GM19239 (cell line): ENCODE data around the gene PHF20.
"Not testable (repeated sequence)": the region's sequence is repeated elsewhere in the genome, so short reads cannot be mapped to it uniquely, and the experiment has no call there.

ENCODE experiments used
- DNase-seq: peaks from one replicate; pipeline ENCODE4 v3.0.0; 2011; ENCODE audit warnings: low spot score; ENCODE audit not compliant: insufficient read length
- FAIRE-seq: peaks from 2 replicates; lab custom pipeline; 2011; peaks lifted over from hg19 to GRCh38; lab: Jason Lieb, UNC

Gene PHF20

DNA sequence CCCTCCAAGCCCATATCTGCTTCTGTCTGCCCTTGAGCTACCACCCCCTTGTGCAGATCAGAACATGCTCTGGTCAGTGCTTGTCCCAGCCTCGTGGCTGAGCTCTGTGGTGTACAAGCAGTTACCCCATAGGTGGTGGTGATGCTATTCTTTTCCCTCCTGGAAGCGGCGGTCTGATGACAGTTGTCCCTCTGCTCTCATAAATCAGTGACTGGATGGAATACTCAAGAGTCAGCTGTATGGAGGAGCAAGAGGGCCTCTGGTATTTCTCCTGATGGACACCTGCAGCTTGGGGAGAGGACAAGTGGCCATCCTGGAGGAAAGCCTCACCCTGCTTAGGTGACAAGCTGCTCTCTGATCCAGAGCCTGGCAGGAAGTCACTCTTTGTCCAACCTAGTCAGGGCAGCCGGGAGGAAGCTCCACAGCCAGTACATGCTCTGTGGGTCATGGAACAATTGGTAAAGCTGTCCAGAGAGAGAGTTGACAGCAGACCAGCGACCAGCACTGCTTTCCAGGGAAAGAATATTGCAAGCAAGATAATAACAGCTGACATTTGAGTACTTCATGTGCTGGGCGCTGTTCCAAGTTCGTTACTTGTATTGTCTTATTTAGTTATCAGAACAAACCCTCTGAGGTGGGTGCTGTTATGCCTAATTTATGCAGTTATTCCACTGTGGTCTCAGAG is 135.3 kb downstream of the PHF20 start:
- DNase-seq, result no peak
- FAIRE-seq, result no peak

- FAIRE-seq (no peak), DNase-seq (no peak)
Measured at GRCh38 chr20:35908007-35908406, 136.2 kb downstream of the PHF20 start.

- FAIRE-seq (no peak), DNase-seq (no peak)
Measured at GRCh38 chr20:35909176-35909575, 137.4 kb downstream of the PHF20 start.

GRCh38 chr20:35909796-35910195 is 138.0 kb downstream of the PHF20 start:
- FAIRE-seq (no peak), DNase-seq (no peak)

DNA sequence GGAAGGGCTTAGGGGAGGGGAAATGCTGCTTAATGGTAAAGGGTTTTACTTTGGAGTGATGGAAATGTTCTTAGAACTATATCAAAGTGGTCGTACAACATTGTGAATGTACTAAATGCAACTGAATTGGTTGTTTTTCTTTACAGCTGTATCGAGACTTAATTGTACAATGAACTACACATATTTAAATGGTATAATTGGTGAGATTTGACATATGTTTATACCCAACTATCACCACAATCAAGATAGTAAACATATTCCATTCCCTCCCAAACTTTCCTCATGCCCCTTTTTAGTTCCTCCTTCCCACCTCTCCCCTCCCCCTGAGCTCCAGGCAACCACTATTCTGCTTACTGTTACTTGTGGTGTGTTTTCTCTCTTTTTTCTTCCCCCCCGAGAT is 138.4 kb downstream of the PHF20 start:
- DNase-seq (no peak), FAIRE-seq (no peak)

DNA sequence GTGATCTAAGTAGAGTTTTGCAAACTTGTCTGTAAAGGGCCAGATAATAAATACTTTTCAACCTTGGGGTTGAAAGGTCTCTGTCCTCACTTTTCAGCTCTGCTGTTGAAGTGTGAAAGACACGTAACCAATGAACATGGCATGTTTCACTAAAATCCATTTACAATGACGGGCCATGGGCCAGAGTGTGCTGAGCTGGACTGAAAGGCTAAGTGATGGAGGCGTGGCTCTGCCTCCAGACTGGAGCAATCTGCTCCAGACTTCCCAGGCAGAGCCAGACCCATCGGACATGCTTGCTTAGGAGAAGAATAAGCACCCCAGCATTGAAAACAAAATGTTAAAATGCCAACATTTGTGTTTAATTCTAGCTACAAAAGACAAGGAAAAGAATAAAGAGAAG is 141.1 kb downstream of the PHF20 start:
- FAIRE-seq (no peak), DNase-seq (no peak)

DNA sequence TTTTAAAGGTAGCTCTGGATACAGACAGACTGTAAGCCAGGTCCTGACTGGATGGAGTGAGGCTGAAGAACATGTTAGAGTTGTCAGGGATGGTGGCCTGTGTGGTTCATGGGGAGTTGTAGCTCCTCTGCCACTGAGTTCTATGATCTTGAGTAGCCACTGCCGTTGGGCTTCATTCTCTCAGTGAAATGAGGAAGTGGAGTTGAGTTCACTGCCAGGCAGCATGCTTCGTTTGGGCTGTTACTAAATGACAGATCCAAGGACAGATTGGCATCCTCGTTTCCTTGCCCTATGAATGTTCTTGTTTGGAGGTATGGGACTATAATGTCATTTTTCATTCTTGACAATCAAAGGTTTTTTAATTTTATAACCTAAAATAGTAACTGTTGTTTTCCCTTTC is 145.3 kb downstream of the PHF20 start:
- DNase-seq (no peak), FAIRE-seq (no peak)

- no peak for FAIRE-seq
Measured at GRCh38 chr20:35918021-35918420, 146.2 kb downstream of the PHF20 start.

GRCh38 chr20:35920523-35920922 is 148.7 kb downstream of the PHF20 start:
- no peak for FAIRE-seq
- no peak for DNase-seq

More at GRCh38 chr20:35918021-35918420, 146.2 kb downstream of the PHF20 start:
- DNase-seq, result no peak

- no peak for DNase-seq
- FAIRE-seq, result no peak
Measured at GRCh38 chr20:35929301-35929700, 157.5 kb downstream of the PHF20 start.

DNA sequence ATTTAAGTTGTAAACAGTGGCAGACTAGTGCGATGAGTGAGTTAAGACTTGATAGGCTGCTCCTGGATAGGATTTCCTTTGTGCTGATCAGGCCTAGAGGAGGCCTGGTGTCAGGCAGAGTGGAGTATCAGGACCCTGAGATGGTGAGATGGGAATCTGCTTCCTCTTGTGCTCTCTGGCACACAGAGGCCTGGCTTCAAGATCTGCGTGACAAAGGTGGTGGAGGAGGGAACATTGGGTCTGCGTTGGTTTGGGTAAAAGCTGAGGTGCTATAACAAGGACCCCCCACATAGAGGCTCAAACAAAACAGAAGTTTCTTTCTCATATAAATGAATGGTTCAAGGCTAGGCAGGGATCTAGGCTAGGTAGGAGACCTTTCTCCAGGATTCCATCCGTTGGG is 162.2 kb downstream of the PHF20 start:
- FAIRE-seq (no peak), DNase-seq (no peak)

DNA sequence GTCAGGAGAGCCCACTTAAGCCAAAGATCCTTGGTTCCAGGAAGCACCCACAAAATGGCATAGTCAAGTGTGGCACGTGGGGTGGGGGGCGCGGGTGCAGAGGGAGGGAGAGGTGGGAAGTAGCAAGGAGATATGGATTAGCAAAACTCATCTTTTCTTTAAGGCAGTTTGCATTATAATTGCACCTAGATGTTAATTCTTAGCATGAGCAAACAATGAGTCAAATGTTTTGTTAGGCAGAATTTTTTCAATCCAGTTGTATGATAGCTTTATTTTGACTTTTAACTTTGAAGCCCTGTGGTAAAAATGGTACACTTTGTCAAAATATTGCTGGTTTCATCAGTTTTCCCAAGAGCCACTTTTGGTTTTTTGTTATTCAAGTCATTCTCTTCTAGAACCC is 167.4 kb downstream of the PHF20 start:
- FAIRE-seq, result no peak
- DNase-seq, result no peak

GRCh38 chr20:35941620-35942019 is 169.8 kb downstream of the PHF20 start:
- DNase-seq (no peak), FAIRE-seq (no peak)

GRCh38 chr20:35942243-35942642 is 170.4 kb downstream of the PHF20 start:
- no peak for FAIRE-seq
- DNase-seq, result no peak

DNA sequence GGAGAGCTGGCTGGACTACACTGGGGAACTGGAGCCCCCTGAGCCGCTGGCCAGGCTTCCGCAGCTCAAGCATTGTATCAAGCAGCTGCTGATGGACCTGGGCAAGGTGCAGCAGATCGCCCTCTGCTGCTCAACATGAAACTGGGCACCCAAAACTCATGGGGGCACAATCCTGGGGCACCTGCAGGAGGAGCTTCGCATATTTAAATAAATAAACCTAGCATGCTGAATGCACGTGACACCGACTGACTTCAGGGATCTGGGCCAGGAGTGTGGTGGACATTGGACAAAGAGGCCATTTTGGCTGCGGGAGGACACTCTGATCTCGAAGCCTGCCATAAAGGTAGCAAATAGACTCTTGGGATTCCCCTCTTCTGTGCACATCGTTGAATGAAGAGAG is 175.7 kb downstream of the PHF20 start:
- FAIRE-seq (no peak), DNase-seq (no peak)

DNA sequence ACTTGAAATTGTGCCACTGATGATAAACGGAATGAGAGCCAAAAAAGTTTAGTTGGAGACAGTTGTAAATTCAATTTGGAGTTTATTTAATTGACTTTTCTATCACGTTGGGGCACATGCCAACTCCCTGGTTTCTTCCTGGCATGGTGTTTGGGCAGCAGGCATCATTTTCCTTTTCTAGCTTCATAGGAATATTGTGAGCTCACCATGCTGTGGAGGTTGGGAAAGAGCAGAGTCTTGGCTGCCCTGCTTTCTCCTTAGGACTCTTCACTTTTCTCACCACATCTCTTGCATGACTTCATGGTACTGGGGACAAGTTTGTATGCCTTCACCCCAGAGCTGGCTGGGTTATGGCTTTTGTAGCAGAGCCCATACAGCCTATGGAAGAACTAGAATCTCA is 176.1 kb downstream of the PHF20 start:
- DNase-seq (no peak), FAIRE-seq (no peak)

DNA sequence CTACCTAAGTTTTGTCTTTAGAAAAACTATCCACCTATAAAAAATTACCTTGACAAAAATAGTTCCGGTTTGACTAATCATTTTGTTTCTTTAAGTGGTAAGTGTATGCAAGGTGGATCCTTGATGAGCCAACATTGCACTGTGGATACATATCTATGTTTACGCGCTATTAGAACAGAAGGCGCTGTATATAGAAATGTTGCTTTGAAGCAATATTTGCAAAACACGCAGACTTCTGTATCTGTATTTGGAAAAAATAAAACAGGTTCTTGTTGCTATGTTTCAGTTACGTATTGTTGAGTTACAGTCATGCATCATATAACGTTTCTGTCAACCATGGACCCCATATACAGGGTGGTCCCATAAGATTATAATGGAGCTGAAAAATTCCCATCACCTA is 178.3 kb downstream of the PHF20 start:
- DNase-seq (no peak), FAIRE-seq (no peak)

DNA sequence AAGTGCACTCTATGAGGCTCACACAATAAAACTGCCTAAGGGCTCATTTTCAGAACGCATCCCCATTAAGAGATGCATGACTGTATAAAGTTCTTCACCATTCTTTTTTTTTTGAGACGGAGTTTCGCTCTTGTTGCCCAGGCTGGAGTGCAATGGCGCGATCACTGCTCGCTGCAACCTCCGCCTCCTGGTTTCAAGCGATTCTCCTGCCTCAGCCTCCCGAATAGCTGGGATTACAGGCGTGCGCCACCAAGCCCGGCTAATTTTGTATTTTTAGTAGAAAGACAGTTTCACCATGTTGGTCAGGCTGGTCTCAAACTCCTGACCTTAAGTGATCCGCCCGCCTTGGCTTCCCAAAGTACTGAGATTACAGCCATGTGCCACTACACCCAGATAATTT is 180.3 kb downstream of the PHF20 start:
- DNase-seq, FAIRE-seq: not testable (repeated sequence)

DNA sequence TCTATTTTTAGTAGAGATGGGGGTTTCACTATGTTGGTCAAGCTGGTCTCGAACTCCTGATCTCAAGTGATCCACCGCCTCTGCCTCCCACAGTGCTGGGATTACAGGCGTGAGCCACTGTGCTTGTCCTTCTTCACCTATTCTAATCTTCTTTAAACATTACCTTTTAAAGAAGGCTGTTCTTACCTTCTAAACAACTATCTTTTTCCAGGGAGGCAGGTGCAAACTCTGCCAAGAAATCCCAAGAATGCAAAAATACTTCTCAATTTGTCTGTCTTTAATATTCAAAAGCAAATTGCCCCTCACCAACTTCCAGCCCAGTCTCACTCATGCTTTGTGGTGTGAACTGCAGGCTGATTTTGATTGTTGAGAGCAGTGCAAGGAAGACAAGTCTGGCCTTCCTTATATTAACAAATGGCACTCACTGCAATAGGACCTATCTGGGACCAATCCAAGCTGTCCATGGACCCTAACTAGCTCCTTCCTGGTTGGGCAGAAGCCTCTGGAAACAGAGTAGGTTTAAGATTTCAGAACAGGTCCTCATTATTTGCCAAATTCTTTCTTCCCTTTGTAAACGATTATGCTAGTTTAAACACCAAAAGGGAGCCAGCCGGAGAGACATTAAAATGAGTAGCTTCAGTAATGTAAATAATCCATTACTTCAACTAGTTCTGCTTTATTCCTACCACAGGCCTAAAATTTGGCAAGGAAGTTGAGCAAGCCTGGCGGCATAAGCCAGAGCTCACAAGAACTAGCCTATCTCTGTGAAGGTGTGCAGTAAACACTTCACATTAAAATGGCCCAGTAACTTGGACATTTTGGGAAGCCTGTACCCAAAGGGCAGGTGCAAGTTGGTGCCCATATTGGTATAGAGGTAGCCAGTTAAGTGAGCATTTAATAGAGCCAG is 180.9 kb downstream of the PHF20 start:
- FAIRE-seq (peak; percentile 49), DNase-seq (no peak)

DNA sequence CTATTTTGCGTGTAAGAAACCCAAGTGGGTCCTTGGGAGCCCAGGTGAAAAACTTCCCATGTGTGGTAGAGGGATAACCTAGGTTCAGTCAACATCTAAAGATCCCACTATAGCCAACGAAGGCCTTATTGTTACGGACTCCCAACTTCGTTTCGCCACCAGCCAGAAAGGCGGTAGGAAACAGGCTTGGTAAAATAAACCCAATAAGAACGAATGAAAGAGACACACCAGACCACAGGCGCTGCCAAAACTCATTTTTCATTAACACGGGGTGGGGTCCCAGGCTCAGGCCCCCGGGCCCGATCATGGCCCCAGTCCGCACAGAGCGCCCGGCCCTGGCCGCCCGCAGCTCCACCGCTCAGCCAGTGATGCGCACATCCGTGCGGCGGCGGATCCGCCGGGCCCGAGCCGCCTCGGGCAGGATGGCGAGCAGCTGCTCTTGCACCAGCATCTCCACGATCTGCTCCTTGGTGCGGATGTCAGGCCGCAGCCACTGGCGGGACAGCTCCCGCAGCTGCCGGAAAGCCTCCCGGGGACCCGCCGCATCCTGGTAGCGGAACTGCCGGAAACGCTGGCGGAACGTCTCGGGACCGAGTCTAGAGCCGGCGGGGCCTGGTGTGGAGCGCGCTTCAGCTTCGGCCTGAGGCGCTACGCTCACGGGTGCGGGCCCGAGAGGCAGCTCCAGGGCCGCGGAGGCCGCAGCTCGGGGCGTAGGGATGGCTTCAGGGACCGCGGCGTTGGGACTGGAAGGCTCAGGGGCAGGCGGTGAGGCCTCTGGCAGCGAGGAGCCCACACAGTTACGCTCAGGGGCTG is 181.8 kb downstream of the PHF20 start:
- FAIRE-seq (peak; percentile 64), DNase-seq (peak; percentile 36)
